GM20431 (cell line): ENCODE results near the gene RPS23.
"Not testable (repeated sequence)": the region's sequence is repeated elsewhere in the genome, so short reads cannot be mapped to it uniquely, and the experiment has no call there.

ENCODE experiments used
- in situ Hi-C: fragments of 300-500 bp; cut with MseI, MboI; formaldehyde crosslinking; loops from one replicate; pipeline ENCODE4 v1.15.0; 2020; ENCODE audit warnings: low sequenced_read_pairs; ENCODE audit not compliant: unreplicated experiment

The RPS23 gene

DNA sequence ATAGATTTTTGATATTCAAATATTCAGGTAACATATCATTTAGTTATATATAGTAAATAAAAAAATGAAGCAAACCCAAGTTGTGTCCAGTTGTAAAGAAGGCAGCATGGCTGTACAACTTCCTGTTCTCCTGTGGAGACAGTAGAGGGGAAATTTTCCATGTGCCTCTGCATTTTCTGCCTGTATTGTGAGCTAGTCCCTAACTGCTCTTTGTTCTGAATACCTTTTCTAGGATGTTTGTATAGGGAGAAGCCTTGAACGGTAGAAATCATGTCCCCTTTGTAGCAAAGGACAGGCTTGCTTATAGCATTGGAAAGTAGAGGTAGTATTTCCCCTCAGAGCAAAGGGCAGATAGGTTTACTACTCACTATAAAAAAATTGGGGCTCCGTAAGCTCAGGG is 13.3 kb upstream of the RPS23 start:
- in situ Hi-C loops, result no loop called here

DNA sequence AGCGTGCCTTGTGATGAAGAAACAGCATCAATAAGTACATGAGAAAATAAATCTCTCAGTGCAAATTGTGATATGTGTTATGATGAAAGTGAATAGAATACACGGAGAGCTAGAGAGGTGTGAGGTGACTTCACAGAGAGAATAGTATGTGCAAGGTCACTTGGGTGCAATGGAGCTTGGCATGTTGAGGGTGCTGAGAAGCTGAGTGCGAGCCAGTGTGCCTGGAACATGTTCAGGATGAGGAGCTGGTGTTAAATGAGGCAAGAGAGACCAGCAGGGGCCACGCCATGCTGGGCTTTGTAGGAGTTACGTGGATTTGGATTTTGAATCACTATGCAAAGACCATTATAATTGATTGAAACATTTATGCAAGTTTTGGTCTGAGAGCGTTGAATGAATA is 12.8 kb upstream of the RPS23 start:
- in situ Hi-C loops, result no loop called here

DNA sequence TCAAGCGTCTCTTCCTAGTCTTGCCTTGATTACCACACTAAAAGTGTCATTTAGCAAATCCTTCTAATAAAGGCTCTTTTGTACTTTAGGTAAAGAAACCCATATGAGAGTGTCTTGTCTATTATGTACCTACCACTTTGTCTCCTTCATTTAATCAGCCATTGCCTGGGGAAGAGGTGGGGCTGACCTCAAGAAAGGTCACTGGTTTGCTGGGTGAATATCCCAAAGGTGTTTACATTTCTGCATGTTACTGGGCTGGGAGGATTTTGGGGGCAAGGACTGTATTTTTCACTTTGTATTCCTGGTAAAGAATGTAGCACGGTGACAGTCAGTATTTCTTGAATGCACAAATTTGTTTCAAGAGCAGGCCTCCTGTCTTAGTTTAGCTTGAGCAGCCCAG is 11.9 kb upstream of the RPS23 start:
- in situ Hi-C loops, result no loop called here

DNA sequence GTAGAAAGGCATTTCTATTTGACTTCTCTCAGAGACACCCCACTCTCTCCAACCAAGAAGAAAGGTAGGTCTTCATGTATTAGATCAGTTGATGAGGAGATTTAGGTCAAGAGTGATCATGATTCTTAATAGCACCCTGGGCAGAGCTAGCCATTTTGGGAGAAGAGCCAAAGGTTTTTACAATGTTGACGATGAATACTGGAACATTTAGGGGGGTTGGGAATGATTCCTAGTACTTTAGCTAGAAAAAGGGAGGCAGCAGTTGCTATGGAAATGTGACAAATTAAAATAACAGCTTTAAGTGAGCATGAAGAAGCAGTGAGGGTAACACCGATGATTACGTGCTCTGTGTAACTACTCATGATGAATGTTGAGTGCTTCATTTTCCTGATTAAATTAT is 9.5 kb upstream of the RPS23 start:
- in situ Hi-C loops, result no loop called here

DNA sequence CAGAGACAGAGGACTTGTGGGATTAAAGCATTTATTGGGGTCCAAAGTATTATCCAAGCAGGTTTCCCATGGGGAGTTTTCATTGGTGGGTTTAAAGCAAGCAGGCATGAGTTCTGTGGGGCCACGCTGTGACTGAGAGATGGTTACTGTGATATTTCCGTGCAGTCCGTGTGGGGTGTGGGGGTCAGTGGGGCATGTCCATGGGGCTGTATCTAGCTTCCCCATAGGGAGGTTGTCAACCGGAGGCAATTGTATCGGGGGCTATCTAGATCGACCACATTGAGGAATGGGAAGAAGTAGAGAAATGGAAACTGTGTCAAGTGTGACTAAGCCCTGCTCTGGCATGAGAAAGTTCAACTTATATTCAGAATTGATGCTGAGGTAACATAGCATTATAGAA is 7.1 kb upstream of the RPS23 start:
- in situ Hi-C loops, result no loop called here

DNA sequence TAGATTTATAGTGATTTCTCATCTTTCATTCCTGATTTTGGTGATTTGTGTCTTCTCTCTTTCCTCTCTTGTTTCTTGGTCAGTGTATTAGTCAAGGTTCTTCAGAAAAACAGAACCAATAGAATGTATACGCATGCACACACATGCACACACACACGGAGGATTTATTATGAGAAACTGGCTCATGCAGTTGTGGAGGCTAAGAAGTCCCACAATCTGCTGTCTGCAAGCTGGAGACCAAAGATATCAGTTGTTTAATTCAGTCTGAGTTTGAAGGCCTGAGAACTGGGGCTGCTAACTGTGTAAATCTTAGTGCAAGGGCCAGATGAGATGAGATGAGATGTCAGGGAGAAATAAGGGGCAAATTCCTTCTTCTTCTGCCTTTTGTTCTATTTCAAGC is 5.7 kb upstream of the RPS23 start:
- in situ Hi-C loops, result no loop called here

DNA sequence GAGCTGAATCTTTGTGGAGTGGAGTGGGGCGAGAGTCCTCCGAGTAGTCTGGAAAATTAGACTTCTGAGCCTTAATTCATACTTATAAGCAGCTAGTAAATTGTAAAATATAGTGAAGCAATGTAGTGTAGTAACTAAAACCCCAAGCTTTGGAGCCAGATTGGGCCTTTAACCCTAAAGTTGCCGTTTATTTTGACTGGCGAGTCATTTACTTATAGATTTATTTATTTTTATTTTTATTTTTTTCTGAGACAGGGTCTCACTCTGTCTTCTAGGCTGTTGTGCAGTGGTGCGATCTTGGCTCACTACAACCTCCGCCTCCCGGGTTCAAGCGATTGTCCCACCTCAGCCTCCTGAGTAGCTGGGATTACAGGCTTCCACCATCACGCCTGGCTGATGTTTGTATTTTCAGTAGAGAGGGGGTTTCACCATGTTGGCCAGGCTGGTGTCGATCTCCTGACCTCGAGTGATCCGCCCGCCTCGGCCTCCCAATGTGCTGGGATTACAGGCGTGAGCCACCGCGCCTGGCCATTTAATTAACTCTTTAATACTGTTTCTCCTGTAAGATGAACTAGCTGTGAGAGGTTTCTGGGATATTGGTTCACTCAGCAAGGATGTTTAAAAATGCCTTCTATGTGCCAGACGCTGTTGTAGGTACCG is 687 bp upstream of the RPS23 start:
- in situ Hi-C loops, result no loop called here

DNA sequence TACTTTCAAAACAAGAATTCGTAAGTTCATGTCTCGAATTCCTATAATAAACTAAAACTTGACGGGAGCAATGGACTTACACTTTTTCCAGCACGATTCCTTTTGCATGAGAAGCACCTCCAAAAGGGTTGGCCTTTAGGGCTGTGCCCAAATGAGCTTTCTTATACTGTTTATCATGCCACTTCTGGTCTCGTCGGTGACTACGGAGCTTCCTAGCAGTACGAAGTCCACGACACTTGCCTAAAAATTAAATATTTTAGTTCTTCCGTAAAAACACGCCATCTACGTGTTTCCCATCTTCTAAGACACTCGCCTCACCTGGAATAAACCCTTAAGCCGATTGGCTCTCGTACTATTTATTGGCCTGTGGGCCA is 554 bp downstream of the RPS23 start:
- in situ Hi-C loops, result no loop called here

DNA sequence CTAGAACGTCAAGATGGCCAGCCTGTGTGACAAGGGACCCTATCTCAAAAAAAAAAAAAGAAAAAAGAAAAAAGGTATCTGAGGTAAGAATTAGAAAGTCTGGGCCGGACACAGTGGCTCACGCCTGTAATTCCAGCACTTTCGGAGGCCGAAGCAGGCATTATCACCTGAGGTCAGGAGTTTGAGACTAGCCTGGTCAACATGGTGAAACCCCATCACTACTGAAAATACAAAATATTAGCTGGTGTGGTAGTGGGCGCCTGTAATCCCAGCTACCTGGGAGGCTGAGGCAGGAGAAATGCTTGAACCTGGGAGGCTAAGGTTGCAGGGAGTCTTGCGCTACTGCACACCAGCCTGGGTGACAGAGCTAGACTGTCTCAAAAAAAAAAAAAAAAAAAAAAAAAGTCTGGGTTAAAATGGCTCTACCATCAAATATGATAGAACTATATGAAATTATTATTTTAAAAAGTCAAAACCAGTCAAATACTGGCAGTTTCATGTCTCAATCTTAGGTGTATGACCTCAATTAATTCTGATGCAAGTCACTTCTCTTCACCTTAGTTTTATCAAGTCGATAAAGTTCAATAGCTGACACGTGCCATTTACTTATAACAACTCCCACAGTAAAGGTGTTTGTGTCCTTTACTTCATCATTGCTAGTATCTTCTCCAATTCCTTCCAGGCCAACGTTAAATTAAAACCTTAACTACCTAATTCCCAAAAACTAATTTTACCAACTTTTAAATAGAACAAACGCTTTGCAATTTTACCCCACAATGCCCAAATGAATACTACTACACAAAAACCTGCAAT is 1.1 kb downstream of the RPS23 start:
- in situ Hi-C loops, result no loop called here

DNA sequence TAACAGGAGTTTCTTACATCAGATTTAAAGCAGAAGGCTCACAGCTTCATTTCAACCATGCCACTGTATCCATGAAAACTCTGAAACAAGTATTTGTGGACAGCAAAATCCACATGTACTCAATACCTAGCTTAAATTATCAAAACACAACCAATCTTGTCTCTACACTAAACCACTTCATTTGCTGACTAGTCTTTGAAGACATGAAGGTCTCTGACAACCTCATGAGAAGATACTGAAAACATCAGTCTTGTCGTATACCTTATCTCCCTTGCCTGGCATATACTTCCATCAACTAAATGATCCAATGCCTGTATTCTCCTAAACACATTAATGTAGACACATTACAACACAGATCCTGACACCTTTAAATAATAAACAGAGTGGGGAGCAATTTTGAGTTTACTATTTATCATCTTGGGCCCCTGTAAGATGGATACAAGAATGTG is 2.9 kb downstream of the RPS23 start:
- in situ Hi-C loops, result no loop called here

DNA sequence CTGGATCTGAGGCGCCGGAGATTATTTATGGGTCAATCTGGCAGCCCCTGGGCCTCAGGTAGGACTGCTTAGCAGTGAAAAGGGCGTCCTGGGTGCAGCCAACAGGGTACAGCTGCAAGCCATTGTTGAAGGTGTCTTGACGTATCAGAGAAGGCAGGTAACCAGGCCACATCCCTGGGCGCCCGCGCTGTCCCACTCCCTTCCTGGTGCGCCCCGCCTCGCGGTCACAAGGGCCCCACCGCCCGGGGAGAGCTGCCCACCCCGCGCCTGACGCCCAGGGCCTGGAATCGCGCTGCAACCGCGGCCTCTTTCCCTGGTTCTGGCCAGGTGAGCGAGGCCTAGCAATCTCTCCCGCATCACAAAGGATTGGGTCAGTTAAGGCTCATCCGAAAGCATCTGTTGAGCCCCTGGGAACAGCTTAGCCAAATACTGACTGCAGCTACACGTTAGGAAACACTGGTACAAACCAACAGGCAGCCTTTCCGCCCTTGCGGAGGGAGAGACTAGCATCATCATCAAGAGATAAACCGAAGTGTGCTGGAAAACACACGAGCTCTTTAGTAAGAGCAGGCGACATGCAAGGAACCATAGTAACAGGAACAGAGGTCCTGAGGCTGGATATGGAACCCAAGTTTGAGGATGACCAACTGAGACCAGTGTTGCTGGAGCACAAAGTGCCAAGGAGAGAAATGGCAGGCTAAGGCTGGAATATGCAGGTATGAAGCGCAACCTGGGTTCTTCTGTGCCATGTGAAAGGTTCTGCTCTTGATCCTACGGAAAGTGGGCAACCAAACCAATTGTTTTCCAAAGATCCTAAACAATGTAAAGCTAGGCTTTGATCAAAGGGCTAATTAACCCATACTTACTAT is 3.6 kb downstream of the RPS23 start:
- in situ Hi-C loops, result no loop called here

DNA sequence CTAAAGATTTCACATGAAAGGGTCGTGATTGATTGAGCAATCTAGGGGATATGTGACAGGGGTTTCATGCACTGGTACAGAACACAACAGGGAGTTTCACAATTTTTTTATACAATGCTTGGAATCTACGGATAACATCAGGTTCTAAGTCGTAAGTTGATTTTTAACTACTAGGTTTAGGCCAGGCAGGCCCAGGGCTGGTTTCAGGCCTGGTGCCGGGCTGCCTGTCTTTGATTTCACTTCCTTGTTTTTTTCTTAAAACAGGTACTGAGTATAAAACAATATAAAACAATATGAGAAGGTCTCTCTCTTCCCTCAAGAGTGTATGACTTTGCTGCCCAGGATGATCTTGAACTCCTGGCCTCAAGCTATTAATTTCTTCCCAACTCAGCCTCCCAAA is 4.7 kb downstream of the RPS23 start:
- in situ Hi-C loops, result not testable (repeated sequence)

DNA sequence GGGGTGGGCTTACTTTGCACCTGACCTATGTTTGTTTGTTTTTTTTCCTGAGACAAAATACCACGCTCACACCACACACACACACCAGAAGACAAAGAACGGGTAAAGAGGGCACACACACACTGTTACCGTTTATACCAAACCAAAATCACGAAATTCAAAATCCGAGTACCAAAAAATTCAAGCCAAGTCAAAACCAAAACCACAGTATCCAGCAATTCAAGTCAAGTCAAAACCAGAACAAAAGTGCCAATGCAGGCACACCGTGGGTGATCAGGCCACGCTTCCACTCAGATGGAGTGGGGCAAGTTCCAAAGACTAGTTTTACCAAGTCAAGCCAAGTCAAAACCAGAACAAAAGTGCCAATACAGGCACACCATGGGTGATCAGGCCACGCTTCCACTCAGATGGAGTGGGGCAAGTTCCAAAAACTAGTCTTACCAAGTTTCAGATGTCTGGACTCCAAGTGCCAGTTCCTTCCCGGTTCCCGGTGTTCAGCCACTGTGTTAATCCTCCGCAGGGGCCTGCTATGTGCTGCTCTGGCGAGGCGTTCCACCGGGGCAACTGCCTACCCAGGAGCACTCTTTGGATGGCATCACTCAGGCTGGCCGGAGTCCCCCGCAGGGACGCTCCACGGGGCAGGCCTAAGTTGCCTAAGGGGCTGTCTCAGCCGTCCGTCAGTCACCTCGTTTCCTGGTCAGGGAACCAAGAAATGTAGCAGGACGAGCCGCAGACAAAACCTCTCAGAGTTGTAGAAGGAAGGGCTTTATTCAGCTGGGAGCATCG is 5.4 kb downstream of the RPS23 start:
- in situ Hi-C loops, result not testable (repeated sequence)

DNA sequence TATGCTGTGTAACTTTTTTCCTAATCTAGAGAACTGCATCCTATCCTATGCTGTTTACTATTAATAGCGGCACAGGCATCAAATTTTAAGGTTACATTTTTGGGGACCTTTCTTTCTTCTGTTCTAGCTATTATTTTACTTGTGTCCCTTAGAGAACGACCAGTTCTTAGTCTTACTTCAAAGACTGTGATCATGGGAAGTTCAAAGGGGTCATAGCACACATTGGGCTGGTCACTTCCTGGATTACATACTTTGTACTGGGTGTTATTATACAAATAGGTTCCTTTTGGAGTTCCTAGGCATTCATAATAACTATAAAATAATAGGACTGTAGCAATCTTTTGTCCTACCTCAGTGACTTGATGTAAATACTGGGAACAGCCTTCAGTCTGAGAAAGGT is 8.8 kb downstream of the RPS23 start:
- in situ Hi-C loops, result not testable (repeated sequence)

DNA sequence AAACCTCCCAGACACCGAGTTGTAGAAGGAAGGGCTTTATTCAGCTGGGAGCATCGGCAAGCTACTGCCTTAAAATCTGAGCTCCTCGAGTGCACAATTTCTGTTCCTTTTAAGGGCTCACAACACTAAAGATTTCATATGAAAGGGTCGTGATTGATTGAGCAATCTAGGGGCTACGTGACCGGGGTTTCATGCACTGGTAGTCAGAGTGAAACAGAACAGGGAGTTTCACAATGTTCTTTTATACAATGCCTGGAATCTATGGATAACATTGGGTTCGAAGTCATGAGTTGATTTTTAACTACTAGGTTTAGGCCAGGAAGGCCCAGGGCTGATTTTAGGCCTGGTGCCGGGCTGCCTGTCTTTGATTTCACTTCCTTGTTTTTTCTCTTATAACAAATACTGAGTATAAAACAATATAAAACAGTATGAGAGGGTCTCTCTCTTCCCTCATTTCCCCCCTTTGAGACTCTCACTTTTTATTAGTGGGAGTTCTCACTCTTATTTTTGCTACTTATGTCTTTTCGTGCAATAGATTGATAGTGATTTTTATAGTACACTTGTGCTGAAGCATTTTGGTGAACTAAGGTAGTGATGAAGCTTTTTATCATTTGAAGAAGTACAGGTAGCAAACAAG is 10.7 kb downstream of the RPS23 start:
- in situ Hi-C loops, result not testable (repeated sequence)

DNA sequence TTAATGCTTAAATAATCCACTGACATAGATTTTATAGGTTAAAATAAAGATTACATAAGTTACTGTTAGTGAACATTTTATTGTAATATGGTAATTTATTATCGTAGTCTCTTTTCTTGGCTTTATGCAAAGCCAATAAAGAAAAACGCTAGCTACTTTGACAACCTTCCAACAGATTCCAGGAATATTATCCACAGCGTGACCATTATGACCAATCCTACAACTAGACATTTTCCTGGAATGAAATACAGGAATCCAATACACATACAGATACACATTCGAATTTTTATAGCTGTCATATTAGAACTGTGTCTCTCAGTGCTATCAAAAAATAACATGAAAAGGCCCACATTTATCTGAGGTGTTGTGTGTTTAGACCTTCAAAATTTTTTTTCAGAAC is 13.1 kb downstream of the RPS23 start:
- in situ Hi-C loops, result no loop called here

DNA sequence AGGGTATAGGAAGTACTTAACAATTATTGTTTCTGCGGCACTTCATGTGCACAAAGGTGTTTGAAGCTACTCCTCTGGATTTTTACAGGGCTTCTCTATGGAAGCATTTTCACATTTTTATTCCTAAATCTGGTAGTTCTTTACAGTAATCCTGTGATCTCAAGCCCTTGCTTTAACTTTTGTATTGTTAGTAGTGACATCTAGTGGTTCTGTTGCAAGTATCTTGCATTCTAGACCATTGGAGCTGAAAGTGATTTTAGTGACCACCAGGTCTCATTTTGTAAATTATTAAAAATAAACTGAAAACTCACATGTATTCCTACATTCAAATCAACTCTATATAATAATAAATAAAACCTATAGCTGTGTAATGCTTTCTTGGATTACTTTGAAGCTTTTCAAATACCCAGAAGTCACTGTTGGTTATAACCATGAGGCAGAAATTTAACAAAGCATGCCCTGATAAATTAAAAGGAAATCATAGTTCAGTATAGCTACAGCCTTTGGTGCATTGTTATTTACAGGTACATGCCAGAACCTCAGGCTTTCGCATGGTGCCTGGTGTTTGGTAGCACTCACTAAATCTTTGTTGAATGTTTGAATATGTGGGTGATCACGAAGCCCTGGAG is 18.9 kb downstream of the RPS23 start:
- in situ Hi-C loops, result no loop called here

DNA sequence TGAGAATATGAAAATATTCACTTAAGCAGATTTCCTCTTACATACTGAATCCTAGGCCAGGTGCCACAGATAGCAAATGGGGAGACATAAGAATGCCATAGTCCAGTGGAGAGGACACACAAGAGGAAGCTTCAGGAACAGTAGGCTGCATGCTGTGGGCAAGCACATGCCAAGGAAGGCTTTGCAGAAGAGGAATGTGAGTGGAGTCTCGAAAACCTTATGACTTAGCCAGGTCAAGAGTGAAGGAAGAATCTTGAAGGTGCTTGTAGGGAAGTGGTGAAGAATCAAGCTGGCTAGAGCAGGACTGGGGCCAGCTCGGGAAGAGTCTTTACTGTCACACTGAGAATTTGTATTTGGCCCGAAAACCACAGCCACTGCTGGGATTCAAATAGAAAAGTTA is 20.4 kb downstream of the RPS23 start:
- in situ Hi-C loops, result no loop called here

DNA sequence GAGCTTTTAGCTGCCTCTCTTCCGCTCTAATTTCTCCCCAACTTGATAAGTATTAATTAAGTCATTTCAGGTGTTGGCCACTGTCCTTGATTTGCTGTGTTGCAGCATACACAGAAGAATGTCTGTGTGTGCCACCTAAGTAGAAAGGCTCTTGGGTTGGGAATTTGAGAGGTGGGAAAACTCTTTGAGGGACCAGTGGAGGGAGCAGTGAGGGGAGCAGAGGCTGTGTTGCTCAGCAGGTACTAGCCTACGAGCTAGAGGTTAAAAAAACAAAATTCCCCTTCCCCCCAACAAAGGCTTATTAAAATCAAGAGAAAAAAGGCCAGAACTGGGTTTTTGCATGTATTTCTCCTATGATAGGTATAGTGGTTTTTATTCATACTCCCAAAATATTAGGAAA is 20.9 kb downstream of the RPS23 start:
- in situ Hi-C loops, result no loop called here
